Transverse colon (tissue), 4 donors: ENCODE results near the gene TEX261.

Experiments
- CTCF ChIP-seq, 5 experiments: fragments of 200-600 bp in 3 of 5; fragments of 450-650 bp in 2 of 5; sonication (generic) in 3 of 5; IDR thresholded peaks; 1 replicate in 2 of 5; 2 replicates in 3 of 5; pipeline ENCODE4 v1.5.1; 2016 to 2017; ENCODE audit warnings: antibody characterized with exemption in 5 of 5, inconsistent platforms in 3 of 5, mild to moderate bottlenecking in 2 of 5, moderate library complexity in 1 of 5
- EP300 ChIP-seq: sonication (generic); formaldehyde crosslinking; IDR thresholded peaks from one replicate; pipeline ENCODE4 v1.6.1; 2017; ENCODE audit warnings: antibody characterized with exemption, low read depth
- POLR2A ChIP-seq: fragments of 450-650 bp; IDR thresholded peaks from one replicate; pipeline ENCODE4 v1.6.1; 2016; ENCODE audit warnings: antibody characterized with exemption, mild to moderate bottlenecking, moderate library complexity
- POLR2AphosphoS5 ChIP-seq, 3 donors: sonication (generic); formaldehyde crosslinking; IDR thresholded peaks; one replicate each; pipeline ENCODE4 v1.6.1; 2016; ENCODE audit warnings: antibody characterized with exemption in 3 of 3

- no peak for TF ChIP-seq CTCF (IDR thresholded peaks at IDR 0.05)
- no peak for TF ChIP-seq POLR2A
- TF ChIP-seq POLR2AphosphoS5 (IDR thresholded peaks at IDR 0.05), result no peak
- no peak for TF ChIP-seq EP300
These were observed 34.5 kb downstream of the TEX261 start for GRCh38 chr2:70959851-70960832.
